GM21825 (cell line): ENCODE results near the gene NRG3.

Source experiments
- ATAC-seq: cut with Tn5 transposase; IDR thresholded peaks from one replicate; pipeline ENCODE4 v1.9.1; 2021; ENCODE audit warnings: mild to moderate bottlenecking, moderate library complexity; ENCODE audit not compliant: unreplicated experiment

Gene NRG3

GRCh38 chr10:81882011-81882410 is 7.0 kb downstream of the NRG3 start:
- ATAC-seq, result no peak

GRCh38 chr10:81884856-81885255 is 9.9 kb downstream of the NRG3 start:
- no peak for ATAC-seq

GRCh38 chr10:81885491-81885890 is 10.5 kb downstream of the NRG3 start:
- ATAC-seq, result no peak

GRCh38 chr10:81886939-81887338 is 11.9 kb downstream of the NRG3 start:
- no peak for ATAC-seq

- no peak for ATAC-seq
Measured at GRCh38 chr10:81889181-81889769, 14.3 kb downstream of the NRG3 start.

- no peak for ATAC-seq
Measured at GRCh38 chr10:81894616-81895015, 19.6 kb downstream of the NRG3 start.

GRCh38 chr10:81898518-81898917 is 23.5 kb downstream of the NRG3 start:
- no peak for ATAC-seq

- ATAC-seq, result no peak
Measured at GRCh38 chr10:81900989-81901388, 26.0 kb downstream of the NRG3 start.

GRCh38 chr10:81903472-81903871 is 28.5 kb downstream of the NRG3 start:
- no peak for ATAC-seq

GRCh38 chr10:81905161-81905560 is 30.2 kb downstream of the NRG3 start:
- ATAC-seq, result no peak

GRCh38 chr10:81909453-81909852 is 34.5 kb downstream of the NRG3 start:
- no peak for ATAC-seq

- no peak for ATAC-seq
Measured at GRCh38 chr10:81911328-81911727, 36.3 kb downstream of the NRG3 start.

GRCh38 chr10:81914736-81915503 is 39.9 kb downstream of the NRG3 start:
- ATAC-seq, result no peak

GRCh38 chr10:81915504-81915897 is 40.5 kb downstream of the NRG3 start:
- no peak for ATAC-seq

GRCh38 chr10:81917666-81918065 is 42.7 kb downstream of the NRG3 start:
- ATAC-seq, result no peak

- no peak for ATAC-seq
Measured at GRCh38 chr10:81918766-81919165, 43.8 kb downstream of the NRG3 start.

GRCh38 chr10:81920213-81920829 is 45.3 kb downstream of the NRG3 start:
- no peak for ATAC-seq

GRCh38 chr10:81928119-81928518 is 53.1 kb downstream of the NRG3 start:
- ATAC-seq, result no peak

- ATAC-seq, result no peak
Measured at GRCh38 chr10:81943583-81943982, 68.6 kb downstream of the NRG3 start.

- ATAC-seq, result no peak
Measured at GRCh38 chr10:81944609-81945008, 69.6 kb downstream of the NRG3 start.

GRCh38 chr10:81949283-81949682 is 74.3 kb downstream of the NRG3 start:
- ATAC-seq, result no peak

- ATAC-seq, result no peak
Measured at GRCh38 chr10:81950358-81950757, 75.4 kb downstream of the NRG3 start.
